ENCODE measurements around the gene MYO19.

DNA sequence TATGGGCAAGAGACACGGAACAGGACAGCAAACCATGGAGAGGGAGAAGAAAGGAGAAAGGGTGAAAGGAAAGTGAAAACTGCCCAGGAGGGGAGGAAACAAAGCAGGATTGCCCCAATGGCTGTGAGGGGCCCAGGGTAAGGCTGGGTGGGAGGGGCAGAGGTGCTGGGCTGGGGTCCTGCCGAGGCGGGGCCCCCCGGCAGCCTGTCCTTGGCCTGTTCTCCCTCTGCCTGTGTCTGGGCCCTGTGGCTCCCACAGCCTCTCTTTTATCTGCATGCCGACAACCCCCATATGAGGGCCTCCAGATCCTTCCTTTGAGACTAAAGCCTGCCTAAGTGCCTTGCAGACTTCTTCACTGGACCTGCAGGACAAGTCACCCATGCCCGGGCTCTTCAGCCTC is 32.7 kb downstream of the MYO19 start:
- TF ChIP-seq, protein P1, sequence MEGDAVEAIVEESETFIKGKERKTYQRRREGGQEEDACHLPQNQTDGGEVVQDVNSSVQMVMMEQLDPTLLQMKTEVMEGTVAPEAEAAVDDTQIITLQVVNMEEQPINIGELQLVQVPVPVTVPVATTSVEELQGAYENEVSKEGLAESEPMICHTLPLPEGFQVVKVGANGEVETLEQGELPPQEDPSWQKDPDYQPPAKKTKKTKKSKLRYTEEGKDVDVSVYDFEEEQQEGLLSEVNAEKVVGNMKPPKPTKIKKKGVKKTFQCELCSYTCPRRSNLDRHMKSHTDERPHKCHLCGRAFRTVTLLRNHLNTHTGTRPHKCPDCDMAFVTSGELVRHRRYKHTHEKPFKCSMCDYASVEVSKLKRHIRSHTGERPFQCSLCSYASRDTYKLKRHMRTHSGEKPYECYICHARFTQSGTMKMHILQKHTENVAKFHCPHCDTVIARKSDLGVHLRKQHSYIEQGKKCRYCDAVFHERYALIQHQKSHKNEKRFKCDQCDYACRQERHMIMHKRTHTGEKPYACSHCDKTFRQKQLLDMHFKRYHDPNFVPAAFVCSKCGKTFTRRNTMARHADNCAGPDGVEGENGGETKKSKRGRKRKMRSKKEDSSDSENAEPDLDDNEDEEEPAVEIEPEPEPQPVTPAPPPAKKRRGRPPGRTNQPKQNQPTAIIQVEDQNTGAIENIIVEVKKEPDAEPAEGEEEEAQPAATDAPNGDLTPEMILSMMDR (IDR thresholded peaks at IDR 0.05), result no peak
- no peak for TF ChIP-seq POLR2A (IDR thresholded peaks at IDR 0.05)

Measured in Peyer's patch (tissue), 4 donors.